ENCODE results near the gene FOXL3. TPM values are rescaled to one million over a fixed set of nuclear protein-coding genes. Genes with fewer than 3 reads are reported as not detected.
"Not testable (repeated sequence)": the region's sequence is repeated elsewhere in the genome, so short reads cannot be mapped to it uniquely, and the experiment has no call there.

FOXL3 gene
- polyA plus RNA-seq, 1 experiment = not detected

DNA sequence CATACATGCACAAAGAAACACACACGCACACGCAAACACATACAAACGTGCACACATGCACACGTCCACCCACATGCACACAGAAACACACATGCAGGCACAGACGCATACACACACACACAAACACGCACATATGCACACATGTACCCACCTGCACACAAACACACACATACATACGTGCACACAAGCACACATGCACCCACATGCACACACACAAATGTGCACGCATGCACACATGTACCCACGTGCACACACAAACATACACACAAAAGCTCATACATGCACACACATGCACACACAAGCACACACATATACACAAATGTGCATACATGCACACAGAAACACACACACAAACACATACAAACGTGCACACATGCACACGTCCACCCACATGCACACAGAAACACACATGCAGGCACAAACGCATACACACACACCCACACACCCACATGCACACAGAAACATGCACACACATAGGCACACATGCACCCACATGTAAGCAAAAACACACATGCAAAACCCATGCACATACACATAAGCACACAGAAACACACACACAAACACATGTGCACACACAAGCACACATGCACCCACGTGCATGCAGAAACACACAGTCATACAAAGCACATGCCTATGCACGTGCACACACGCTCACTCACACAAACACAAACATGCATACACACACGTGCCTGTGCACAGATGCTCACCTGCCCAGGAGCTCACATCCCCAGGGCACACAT, 44.8 kb downstream of the FOXL3 start:
- Histone ChIP-seq H3K27me3 (ENCODE audit: control insufficient read depth, insufficient read depth, low read length) (peaks cover 2% of the 10 kb centered on the region; the same call in 1 of the 2 replicates), H3K36me3 (ENCODE audit: control insufficient read depth, insufficient read depth, low read length) (no peaks in the 10 kb centered on the region), H3K4me3 (ENCODE audit: low read depth, low read length) (no peak overlapping the region)
- ChIA-PET CTCF (no interaction called here), POLR2A (no interaction called here)
- TF ChIP-seq, protein P1, sequence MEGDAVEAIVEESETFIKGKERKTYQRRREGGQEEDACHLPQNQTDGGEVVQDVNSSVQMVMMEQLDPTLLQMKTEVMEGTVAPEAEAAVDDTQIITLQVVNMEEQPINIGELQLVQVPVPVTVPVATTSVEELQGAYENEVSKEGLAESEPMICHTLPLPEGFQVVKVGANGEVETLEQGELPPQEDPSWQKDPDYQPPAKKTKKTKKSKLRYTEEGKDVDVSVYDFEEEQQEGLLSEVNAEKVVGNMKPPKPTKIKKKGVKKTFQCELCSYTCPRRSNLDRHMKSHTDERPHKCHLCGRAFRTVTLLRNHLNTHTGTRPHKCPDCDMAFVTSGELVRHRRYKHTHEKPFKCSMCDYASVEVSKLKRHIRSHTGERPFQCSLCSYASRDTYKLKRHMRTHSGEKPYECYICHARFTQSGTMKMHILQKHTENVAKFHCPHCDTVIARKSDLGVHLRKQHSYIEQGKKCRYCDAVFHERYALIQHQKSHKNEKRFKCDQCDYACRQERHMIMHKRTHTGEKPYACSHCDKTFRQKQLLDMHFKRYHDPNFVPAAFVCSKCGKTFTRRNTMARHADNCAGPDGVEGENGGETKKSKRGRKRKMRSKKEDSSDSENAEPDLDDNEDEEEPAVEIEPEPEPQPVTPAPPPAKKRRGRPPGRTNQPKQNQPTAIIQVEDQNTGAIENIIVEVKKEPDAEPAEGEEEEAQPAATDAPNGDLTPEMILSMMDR (IDR thresholded peaks at IDR 0.05; ENCODE audit: insufficient read depth, low read depth, low read length) = no peak
- DNase-seq (ENCODE audit: low read depth) = no peak

DNA sequence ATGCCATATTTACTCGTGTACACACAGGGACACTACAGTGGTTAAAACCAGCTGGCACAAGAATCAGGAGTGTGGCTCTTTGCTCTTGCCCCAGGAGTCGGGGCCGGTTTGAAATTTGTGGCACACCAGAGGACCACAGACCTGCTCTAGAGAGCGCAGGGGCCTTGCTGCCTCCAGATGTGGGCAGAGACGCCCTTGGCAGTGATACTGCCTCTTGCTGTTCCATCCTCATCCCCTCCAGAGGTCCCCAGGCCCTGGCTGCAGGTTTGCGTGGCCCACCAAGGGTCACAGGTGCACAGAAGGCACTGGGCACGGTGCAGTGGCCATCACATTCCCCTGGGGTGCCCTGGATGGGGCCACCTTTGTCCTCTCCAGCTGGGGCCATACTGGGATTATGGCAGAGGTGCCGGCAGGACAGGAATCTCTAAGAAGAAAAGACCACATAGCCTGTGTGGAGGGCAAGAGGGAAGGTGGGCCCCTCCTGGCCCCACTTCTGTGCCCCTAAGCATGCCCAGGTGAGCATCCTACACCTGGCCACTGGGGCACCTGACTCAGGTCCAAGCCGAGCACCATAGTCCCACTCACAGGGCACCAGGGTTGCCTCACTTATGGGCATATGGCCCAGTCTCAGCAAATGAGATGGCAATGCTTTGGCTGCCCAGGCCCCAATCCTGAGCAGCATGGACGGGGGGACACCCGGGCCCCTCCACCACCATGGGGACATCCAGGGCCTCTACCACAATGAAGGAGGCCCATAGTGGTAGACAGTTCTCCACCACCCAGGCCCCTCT, 45.6 kb downstream of the FOXL3 start:
- DNase-seq (ENCODE audit: low read depth) = no peak
- Histone ChIP-seq H3K27me3 (ENCODE audit: control insufficient read depth, insufficient read depth, low read length) (peaks cover 2% of the 10 kb centered on the region), H3K4me3 (ENCODE audit: low read depth, low read length) (no peak overlapping the region), H3K36me3 (ENCODE audit: control insufficient read depth, insufficient read depth, low read length) (no peaks in the 10 kb centered on the region)
- ChIA-PET POLR2A (no interaction called here), CTCF (no interaction called here)
- TF ChIP-seq, protein P1 (IDR thresholded peaks at IDR 0.05; ENCODE audit: insufficient read depth, low read depth, low read length) = no peak

DNA sequence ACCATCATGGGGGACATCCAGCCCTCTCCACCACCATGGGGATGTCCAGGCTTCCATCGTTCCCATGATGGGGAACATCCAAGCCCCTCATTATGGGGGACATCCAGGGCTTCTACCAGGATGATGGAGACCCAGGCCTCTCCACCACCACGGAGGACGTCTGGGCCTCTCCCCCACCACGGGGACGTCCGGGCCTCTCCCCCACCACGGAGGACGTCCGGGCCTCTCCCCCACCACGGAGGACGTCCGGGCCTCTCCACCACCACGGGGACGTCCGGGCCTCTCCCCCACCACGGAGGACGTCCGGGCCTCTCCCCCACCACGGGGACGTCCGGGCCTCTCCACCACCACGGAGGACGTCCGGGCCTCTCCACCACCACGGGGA, 46.2 kb downstream of the FOXL3 start:
- H3K27me3 ChIP-seq (ENCODE audit: control insufficient read depth, insufficient read depth, low read length); POLR2A ChIA-PET; H3K36me3 ChIP-seq (ENCODE audit: control insufficient read depth, insufficient read depth, low read length); DNase-seq (ENCODE audit: low read depth); CTCF ChIA-PET; H3K4me3 ChIP-seq (ENCODE audit: low read depth, low read length): not testable (repeated sequence)

DNA sequence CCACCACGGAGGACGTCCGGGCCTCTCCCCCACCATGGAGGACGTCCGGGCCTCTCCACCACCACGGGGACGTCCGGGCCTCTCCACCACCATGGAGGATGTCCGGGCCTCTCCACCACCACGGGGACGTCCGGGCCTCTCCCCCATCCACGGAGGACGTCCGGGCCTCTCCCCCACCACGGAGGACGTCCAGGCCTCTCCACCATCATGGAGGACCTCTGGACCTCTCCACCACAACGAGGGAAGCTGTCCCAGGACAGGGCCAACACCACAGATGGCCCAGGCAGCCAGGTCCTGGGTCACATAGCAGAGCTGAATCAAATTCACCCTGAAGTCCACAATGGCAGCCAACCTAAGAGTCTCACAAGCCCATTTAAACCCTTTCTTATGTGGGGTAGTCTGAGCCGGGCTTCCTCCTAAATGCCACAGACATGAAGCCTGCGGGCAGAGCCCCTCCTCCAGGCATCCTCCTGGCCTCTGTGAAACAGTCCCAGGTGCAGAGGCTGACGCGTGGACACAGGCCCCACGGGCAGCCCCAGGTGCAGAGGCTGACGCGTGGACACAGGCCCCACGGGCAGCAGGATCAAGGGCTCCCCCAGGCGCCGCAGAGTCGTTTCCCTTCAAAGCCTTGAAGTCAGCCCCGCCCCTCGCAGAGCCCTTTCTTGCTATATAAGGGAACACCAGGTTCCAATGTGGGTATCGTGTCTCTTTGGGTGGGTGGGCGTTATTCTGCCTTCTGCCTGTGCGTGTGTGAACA, 47.0 kb downstream of the FOXL3 start:
- ChIA-PET CTCF (no interaction called here), POLR2A (no interaction called here)
- H3K36me3 ChIP-seq (ENCODE audit: control insufficient read depth, insufficient read depth, low read length) = no peaks in the 10 kb centered on the region
- peaks cover 2% of the 10 kb centered on the region for H3K27me3 ChIP-seq (ENCODE audit: control insufficient read depth, insufficient read depth, low read length)
- no peak overlapping the region for H3K4me3 ChIP-seq (ENCODE audit: low read depth, low read length)
- no peak for DNase-seq (ENCODE audit: low read depth)
- TF ChIP-seq, protein P1 (IDR thresholded peaks at IDR 0.05; ENCODE audit: insufficient read depth, low read depth, low read length) = no peak

DNA sequence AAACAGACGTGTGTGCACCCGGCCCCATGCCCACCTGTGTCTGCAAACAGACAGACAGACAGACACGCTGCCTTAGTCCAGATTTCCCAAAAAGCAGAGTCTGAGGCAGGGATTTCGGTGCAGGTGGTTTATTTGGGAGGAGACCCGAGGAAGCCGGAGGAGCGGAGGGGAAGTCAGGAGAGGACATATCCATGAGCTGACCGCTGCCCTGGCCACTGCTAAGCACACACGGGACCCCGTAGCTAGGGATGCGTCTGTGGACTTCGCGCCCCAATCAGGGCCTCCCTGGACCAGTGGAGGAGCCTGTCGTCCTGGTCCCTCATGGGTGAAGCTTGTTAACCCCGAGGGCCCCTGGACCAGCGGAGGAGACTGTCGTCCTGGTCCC, 47.6 kb downstream of the FOXL3 start:
- DNase-seq (ENCODE audit: low read depth) = no peak
- TF ChIP-seq, protein P1 (IDR thresholded peaks at IDR 0.05; ENCODE audit: insufficient read depth, low read depth, low read length) = no peak
- H3K4me3 ChIP-seq (ENCODE audit: low read depth, low read length) = no peak overlapping the region
- CTCF ChIA-PET = no interaction called here
- H3K36me3 ChIP-seq (ENCODE audit: control insufficient read depth, insufficient read depth, low read length) = no peaks in the 10 kb centered on the region
- H3K27me3 ChIP-seq (ENCODE audit: control insufficient read depth, insufficient read depth, low read length) = peaks cover 2% of the 10 kb centered on the region
- POLR2A ChIA-PET = no interaction called here
